Right renal pelvis (tissue), 4 donors: ENCODE data around the gene GNL3L. TPM values are rescaled to one million over a fixed set of nuclear protein-coding genes. Genes with fewer than 3 reads are reported as not detected.
"Not testable (repeated sequence)": the region's sequence is repeated elsewhere in the genome, so short reads cannot be mapped to it uniquely, and the experiment has no call there.

ENCODE experiments used
- DNase-seq, 4 donors: peaks; one replicate each; pipeline ENCODE4 v3.0.0-alpha.2; 2013; ENCODE audit warnings: low read depth in 4 of 4, low spot score in 3 of 4, missing footprints in 1 of 4
- polyA plus RNA-seq, 4 donors: library from polyadenylated mRNA; unstranded; fragments of 120-200 nt; gene quantifications; one replicate each; pipeline ENCODE4 v1.2.1, GENCODE V29; 2013; ENCODE audit not compliant: insufficient read length in 4 of 4

Gene GNL3L
- polyA plus RNA-seq, 4 donors = 13.5 to 18.0 (median 14.4) TPM

- DNase-seq = not testable (repeated sequence)
Observed at GRCh38 chrX:54555006-54555405, 25.0 kb downstream of the GNL3L start.

- DNase-seq = no peak
Observed at GRCh38 chrX:54560411-54560810, 30.4 kb downstream of the GNL3L start.

DNA sequence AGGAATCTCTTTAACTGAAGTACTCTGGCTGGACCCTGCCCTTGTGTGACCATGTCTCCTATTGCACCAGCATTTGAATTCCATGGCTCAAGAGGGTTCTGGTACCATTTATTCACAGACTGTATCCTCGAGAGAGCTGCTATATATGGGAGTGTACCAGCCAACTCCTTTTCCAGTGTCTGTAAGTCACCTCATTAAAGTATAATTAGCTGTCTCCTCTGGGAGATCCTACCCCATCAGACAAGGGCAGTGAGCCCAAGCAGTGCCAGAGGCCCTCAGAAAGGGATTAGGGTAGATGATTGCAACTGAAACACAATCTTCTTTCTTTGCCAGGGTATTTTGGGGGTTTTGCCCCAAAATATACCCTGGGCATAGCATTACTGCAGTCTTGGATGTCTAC, 31.6 kb downstream of the GNL3L start:
- DNase-seq = no peak

DNA sequence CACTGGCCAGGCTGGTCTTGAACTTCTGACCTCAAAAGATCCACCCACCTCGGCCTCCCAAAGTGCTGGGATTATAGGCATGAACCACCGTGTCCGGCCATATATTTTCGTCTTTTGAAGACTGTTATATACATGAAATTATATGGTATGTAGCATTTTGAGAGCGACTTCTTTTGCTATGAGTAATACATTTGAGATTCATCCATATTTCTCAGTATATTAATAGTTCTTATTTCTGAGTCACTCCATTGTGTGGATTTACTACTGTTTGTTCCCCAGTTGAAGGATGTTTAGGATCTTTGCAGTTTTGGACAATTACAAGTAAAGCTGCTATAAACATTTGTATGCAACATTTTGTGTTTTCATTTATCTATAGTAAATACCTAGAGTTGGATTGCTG, 34.9 kb downstream of the GNL3L start:
- no peak for DNase-seq

DNA sequence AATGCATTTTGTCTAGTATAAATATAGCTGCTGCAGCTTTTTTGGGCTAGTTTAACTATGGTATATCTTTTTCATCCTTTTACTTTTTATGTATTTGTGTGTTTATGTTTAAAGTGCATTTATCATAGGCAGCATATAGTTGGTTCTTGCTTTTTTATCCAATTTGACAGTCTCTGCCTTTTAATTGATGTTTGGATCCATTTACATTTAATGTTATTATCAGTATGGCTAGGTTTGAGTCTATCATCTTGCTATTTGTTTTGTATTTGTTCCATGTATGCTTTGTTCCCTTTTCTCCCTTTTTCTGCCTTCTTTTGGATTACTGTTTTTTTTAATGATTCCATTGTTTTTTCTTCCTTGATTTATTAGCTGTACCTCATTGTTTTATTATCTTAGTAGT, 40.3 kb downstream of the GNL3L start:
- no peak for DNase-seq

GRCh38 chrX:54572641-54573040, 42.6 kb downstream of the GNL3L start:
- not testable (repeated sequence) for DNase-seq

GRCh38 chrX:54597728-54598127, 67.7 kb downstream of the GNL3L start:
- no peak for DNase-seq

DNA sequence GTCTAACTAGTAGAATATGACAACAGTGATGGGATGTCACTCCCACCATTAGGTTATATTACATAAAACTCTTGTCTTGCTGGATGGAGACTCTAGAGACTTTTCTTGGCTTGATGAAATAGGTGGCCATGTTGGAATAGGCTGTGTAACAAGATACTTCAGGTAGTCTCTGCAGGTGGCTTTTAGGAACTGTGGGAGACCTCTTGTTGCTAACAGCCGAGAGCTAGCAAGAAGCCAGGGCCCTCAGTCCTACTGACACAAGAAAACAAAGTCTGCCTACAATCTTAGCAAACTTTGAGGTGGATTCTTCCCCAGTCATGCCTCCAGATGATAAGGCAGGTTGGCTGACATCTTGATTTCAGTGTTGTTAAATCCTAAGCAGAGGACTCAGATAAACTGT, 72.5 kb downstream of the GNL3L start:
- no peak for DNase-seq

Other genes with a start within 250 kb of the GNL3L start
- gene WNK3, start 172.2 kb upstream of the GNL3L start, polyA plus RNA-seq = 1 to 10 TPM; 3.9 to 5.1 (median 4.5) TPM
- 10 to 100 TPM; 53.5 to 57.2 (median 56.1) TPM for gene TSR2, start 89.8 kb upstream of the GNL3L start, polyA plus RNA-seq
- 10 to 100 TPM; 18.7 to 22.7 (median 19.4) TPM for gene FGD1, start 34.0 kb upstream of the GNL3L start, polyA plus RNA-seq